ENCODE data around the gene RECQL. TPM values are rescaled to one million over a fixed set of nuclear protein-coding genes. Genes with fewer than 3 reads are reported as not detected.
"Not testable (repeated sequence)": the region's sequence is repeated elsewhere in the genome, so short reads cannot be mapped to it uniquely, and the experiment has no call there.

Gene RECQL
- total and polyA plus RNA-seq, 12 donors, result 11.2 to 40.5 (median 22.8) TPM

DNA sequence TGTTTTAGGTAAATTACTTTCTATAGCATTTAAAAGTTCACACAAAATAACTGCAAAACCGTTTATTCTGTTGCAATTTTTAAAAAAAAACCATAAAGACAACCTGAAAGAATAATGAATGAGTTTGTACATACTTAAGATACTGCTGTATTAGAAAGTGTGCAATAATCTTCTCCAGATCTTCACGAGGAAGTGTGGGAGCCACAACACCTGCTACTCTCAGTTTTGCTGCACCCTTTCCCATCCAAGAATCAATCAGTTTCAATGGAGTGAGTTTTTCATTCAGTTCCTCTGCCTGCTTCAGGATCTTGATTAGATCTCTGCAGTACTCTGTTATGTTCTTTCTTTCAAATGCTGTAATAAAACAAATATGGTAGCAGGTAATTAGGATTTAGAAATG lies 30.1 kb downstream of the RECQL start:
- no peaks in the 10 kb centered on the region for H3K9me3 ChIP-seq
- 72 to 82% methylated on average over 2 of the region's 2 CpGs for WGBS, 2 donors
- intact Hi-C loops (cut with DNase I), result loop anchor here in 1 of 10 donors (10.0 kb wide), 1 partner anchor 994 kb away; no protein-coding TSS in a partner anchor
- ATAC-seq, result no peak
- no peak for DNase-seq
- no peak overlapping the region for H3K27ac ChIP-seq
- no peak overlapping the region for H3K4me3 ChIP-seq
- no peak for TF ChIP-seq CTCF (IDR thresholded peaks at IDR 0.05)
- no peaks in the 10 kb centered on the region for H3K27me3 ChIP-seq
- no peaks in the 10 kb centered on the region for H3K4me1 ChIP-seq
- peaks cover 0 to 98% (median 58%) of the 10 kb centered on the region in 9 donors for H3K36me3 ChIP-seq

DNA sequence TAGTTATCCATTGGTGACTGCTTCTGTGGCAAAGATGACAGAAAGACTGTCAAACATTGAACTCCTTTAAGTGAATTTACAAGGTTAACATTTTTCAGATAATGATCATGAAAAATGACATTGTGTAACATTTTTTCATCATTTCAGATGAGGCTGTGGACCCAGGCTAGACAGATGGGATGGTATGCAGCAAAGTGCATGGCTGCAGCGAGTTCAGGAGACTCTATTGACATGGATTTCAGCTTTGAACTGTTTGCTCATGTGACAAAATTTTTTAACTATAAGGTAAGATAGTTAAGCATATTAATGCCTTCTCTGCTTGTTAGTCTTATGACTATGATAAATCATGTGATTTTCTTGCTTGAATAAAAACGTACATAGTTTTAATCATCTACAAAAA lies 34.1 kb downstream of the RECQL start:
- peaks cover 0 to 86% (median 38%) of the 10 kb centered on the region in 9 donors for H3K36me3 ChIP-seq
- H3K4me1 ChIP-seq; H3K27me3 ChIP-seq; H3K4me3 ChIP-seq; H3K27ac ChIP-seq; H3K9me3 ChIP-seq; intact Hi-C loops (cut with DNase I); ATAC-seq; DNase-seq: not testable (repeated sequence)
- 90 to 97% methylated on average over 2 of the region's 2 CpGs for WGBS, 2 donors

- Histone ChIP-seq H3K27me3 (no peaks in the 10 kb centered on the region), H3K36me3 (peaks cover 3 to 100% (median 44%) of the 10 kb centered on the region in 9 donors), H3K27ac (no peak overlapping the region), H3K4me3 (no peak overlapping the region), H3K9me3 (no peaks in the 10 kb centered on the region), H3K4me1 (no peaks in the 10 kb centered on the region)
- ATAC-seq (no peak), DNase-seq (no peak)
- no peak for TF ChIP-seq CTCF (IDR thresholded peaks at IDR 0.05)
- WGBS, 2 donors, result 93% methylated on average over 2 of the region's 2 CpGs
- intact Hi-C loops (cut with DNase I), result no loop called here
These were observed 42.0 kb downstream of the RECQL start for GRCh38 chr12:21459474-21459873.

GRCh38 chr12:21456291-21456780 lies 45.1 kb downstream of the RECQL start:
- Histone ChIP-seq H3K36me3 (peaks cover 0 to 100% (median 30%) of the 10 kb centered on the region in 9 donors), H3K27ac (no peak overlapping the region)
- 71 to 75% methylated on average over 7 of the region's 7 CpGs for WGBS, 2 donors

More at GRCh38 chr12:21456291-21456780, 45.1 kb downstream of the RECQL start:
- Histone ChIP-seq H3K9me3 (no peaks in the 10 kb centered on the region), H3K27me3 (no peaks in the 10 kb centered on the region), H3K4me1 (no peaks in the 10 kb centered on the region), H3K4me3 (no peak overlapping the region)
- intact Hi-C loops (cut with DNase I), result no loop called here
- no peak for DNase-seq
- no peak for ATAC-seq
- TF ChIP-seq CTCF (IDR thresholded peaks at IDR 0.05), result no peak
